HCT116 (cell line): ENCODE measurements around the gene ZBTB16. TPM values are rescaled to one million over a fixed set of nuclear protein-coding genes. Genes with fewer than 3 reads are reported as not detected.

Source experiments
- ATAC-seq: fragments of 200-7000 bp; cut with Tn5 transposase; 2 replicates; pipeline ENCODE4 v1.9.1; 2020; ENCODE audit warnings: mild to moderate bottlenecking, moderate library complexity
- BruUV-seq: library from RNA; stranded (reverse); fragments of 400-500 nt; replicated peaks from 2 replicates; lab custom pipeline; 2021; lab: Mats Ljungman, UMichigan
- CTCF ChIA-PET: fragments of 300-600 bp; sonication (Branson Sonifier 250); formaldehyde crosslinking; loops from one replicate; lab custom pipeline; 2021; ENCODE audit warnings: antibody characterized with exemption; lab: Charles Lee
- POLR2A ChIA-PET: fragments of 300-600, 350-600 bp; sonication (Branson Sonifier 250); formaldehyde crosslinking; loops from one replicate; lab custom pipeline; 2021; ENCODE audit warnings: antibody characterized with exemption; lab: Charles Lee
- RAD21 ChIA-PET, 2 experiments: fragments of 300-600 bp; sonication (Branson Sonifier 250); formaldehyde crosslinking; loops; one replicate each; lab custom pipeline; 2023; ENCODE audit warnings: low total read pairs in 2 of 2; ENCODE audit not compliant: uncharacterized antibody in 2 of 2, unreplicated experiment in 2 of 2, low non-redundant PET in 1 of 2; lab: Charles Lee
- DNase-seq: peaks from one replicate; pipeline ENCODE4 v3.0.0-alpha.2; 2010; ENCODE audit warnings: low read depth, low spot score
- H2AFZ ChIP-seq: fragments of 200-600 bp; shearing (Covaris generic), sonication (generic); 2 replicates; pipeline ENCODE4 v1.6.1; 2017; ENCODE audit warnings: low read depth, mixed run types, mixed read lengths, antibody characterized with exemption, low read length; ENCODE audit not compliant: poor library complexity, severe bottlenecking
- H3K27ac ChIP-seq: 2 replicates; pipeline ENCODE4 v1.5.1; 2012; ENCODE audit warnings: low read depth, low read length
- H3K27me3 ChIP-seq: fragments of 200-600 bp; sonication (generic); 2 replicates; pipeline ENCODE4 v1.6.1; 2016; ENCODE audit warnings: mixed run types, low read length, mixed read lengths; ENCODE audit not compliant: insufficient read depth
- H3K36me3 ChIP-seq, 2 experiments: fragments of 200-500 bp in 1 of 2; fragments of 200-600 bp in 1 of 2; sonication (Bioruptor generic) in 1 of 2; sonication (generic) in 1 of 2; 2 replicates each; pipeline versions ENCODE4 v1.5.1 to v1.6.1; 2014 to 2016; ENCODE audit warnings: low read length in 2 of 2, inconsistent platforms in 1 of 2, mixed read lengths in 1 of 2, mixed run types in 1 of 2; ENCODE audit not compliant: insufficient read depth in 2 of 2, control insufficient read depth in 1 of 2
- H3K4me1 ChIP-seq, 2 experiments: fragments of 200-600 bp in 1 of 2; sonication (generic) in 1 of 2; 2 replicates each; pipeline versions ENCODE4 v1.5.1 to v1.6.1; 2012 to 2017; ENCODE audit warnings: low read length in 2 of 2, inconsistent platforms in 1 of 2, mild to moderate bottlenecking in 1 of 2, mixed read lengths in 1 of 2, mixed run types in 1 of 2, moderate library complexity in 1 of 2; ENCODE audit not compliant: insufficient read depth in 2 of 2, control insufficient read depth in 1 of 2
- H3K4me2 ChIP-seq: fragments of 200-600 bp; sonication (generic); 2 replicates; pipeline ENCODE4 v1.6.1; 2017; ENCODE audit warnings: mixed run types, low read length, mixed read lengths
- H3K4me3 ChIP-seq, 2 experiments: fragments of 200-600 bp in 1 of 2; sonication (generic) in 1 of 2; replicated peaks in 1 of 2; 2 replicates each; pipeline ENCODE4 v1.5.1; 2011 to 2016; ENCODE audit warnings: low read length in 2 of 2, control low read depth in 1 of 2, low read depth in 1 of 2, mild to moderate bottlenecking in 1 of 2, mixed read lengths in 1 of 2, mixed run types in 1 of 2
- H3K79me2 ChIP-seq: fragments of 200-600 bp; sonication (generic); 2 replicates; pipeline ENCODE4 v1.6.1; 2017; ENCODE audit warnings: mild to moderate bottlenecking, mixed run types, low read length, moderate library complexity, mixed read lengths; ENCODE audit not compliant: insufficient read depth
- H3K9ac ChIP-seq: fragments of 200-600 bp; sonication (generic); 2 replicates; pipeline ENCODE4 v1.6.1; 2016; ENCODE audit warnings: low read length, mixed read lengths
- H3K9me2 ChIP-seq: fragments of 200-600 bp; sonication (generic), shearing (Covaris generic); 2 replicates; pipeline ENCODE4 v1.6.1; 2017; ENCODE audit warnings: mixed run types, mild to moderate bottlenecking, moderate library complexity; ENCODE audit not compliant: insufficient read depth
- H3K9me3 ChIP-seq, 2 experiments: fragments of 200-500 bp in 1 of 2; fragments of 200-600 bp in 1 of 2; sonication (Bioruptor generic) in 1 of 2; sonication (generic) in 1 of 2; 2 replicates each; pipeline ENCODE4 v1.6.1; 2014 to 2017; ENCODE audit warnings: low read length in 2 of 2, mixed read lengths in 2 of 2, inconsistent platforms in 1 of 2, low read depth in 1 of 2, mild to moderate bottlenecking in 1 of 2, mixed run types in 1 of 2, moderate library complexity in 1 of 2; ENCODE audit not compliant: control insufficient read depth in 1 of 2, insufficient read depth in 1 of 2
- H4K20me1 ChIP-seq: fragments of 200-600 bp; sonication (generic), shearing (Covaris generic); 2 replicates; pipeline ENCODE4 v1.6.1; 2017; ENCODE audit warnings: mixed run types, mild to moderate bottlenecking, moderate library complexity; ENCODE audit not compliant: insufficient read depth
- ATF3 ChIP-seq: IDR thresholded peaks from 2 replicates; pipeline ENCODE4 v1.6.1; 2012
- CBX3 ChIP-seq: IDR thresholded peaks from 2 replicates; pipeline ENCODE4 v1.6.1; 2012; ENCODE audit warnings: low read depth
- CTCF ChIP-seq, 3 experiments: fragments of 200-600 bp in 1 of 3; sonication (generic) in 1 of 3; IDR thresholded peaks in 2 of 3; conservative IDR thresholded peaks in 1 of 3; 2 replicates each; pipeline ENCODE4 v1.5.1; 2012 to 2017; ENCODE audit warnings: low read depth in 2 of 3, low read length in 2 of 3, antibody characterized with exemption in 1 of 3, borderline replicate concordance in 1 of 3, control low read depth in 1 of 3, mild to moderate bottlenecking in 1 of 3, mixed read lengths in 1 of 3, mixed run types in 1 of 3, moderate library complexity in 1 of 3; ENCODE audit not compliant: insufficient read depth in 1 of 3
- EGR1 ChIP-seq: IDR thresholded peaks from 2 replicates; pipeline ENCODE4 v1.6.1; 2012; ENCODE audit warnings: low read depth
- ELF1 ChIP-seq: IDR thresholded peaks from 2 replicates; pipeline ENCODE4 v1.6.1; 2012; ENCODE audit warnings: low read depth, borderline replicate concordance
- EZH2phosphoT487 ChIP-seq: fragments of 200-600 bp; IDR thresholded peaks from 2 replicates; pipeline ENCODE4 v1.6.1; 2018; ENCODE audit warnings: antibody characterized with exemption, borderline replicate concordance
- POLR2A ChIP-seq: IDR thresholded peaks from 2 replicates; pipeline ENCODE4 v1.7.0; 2011; ENCODE audit warnings: borderline replicate concordance; ENCODE audit not compliant: insufficient read depth, insufficient read length; ENCODE audit errors: extremely low read depth
- RAD21 ChIP-seq: IDR thresholded peaks from 2 replicates; pipeline ENCODE4 v1.6.1; 2012; ENCODE audit warnings: low read depth, mild to moderate bottlenecking
- REST ChIP-seq: IDR thresholded peaks from 2 replicates; pipeline ENCODE4 v1.6.1; 2012; ENCODE audit warnings: low read depth
- SP1 ChIP-seq: IDR thresholded peaks from 2 replicates; pipeline ENCODE4 v1.6.1; 2012; ENCODE audit warnings: low read depth
- TCF7L2 ChIP-seq: IDR thresholded peaks from 2 replicates; pipeline ENCODE4 v1.7.0; 2011; ENCODE audit warnings: borderline replicate concordance, inconsistent platforms; ENCODE audit not compliant: insufficient read depth, insufficient read length; ENCODE audit errors: extremely low read depth
- ZNF274 ChIP-seq: fragments of 200-500 bp; sonication (Bioruptor generic); IDR thresholded peaks from 2 replicates; pipeline ENCODE4 v1.6.1; 2014; ENCODE audit warnings: mild to moderate bottlenecking, low read depth, low read length, inconsistent platforms
- intact Hi-C: fragments of 100-400 bp; cut with micrococcal nuclease; formaldehyde crosslinking; loops from 2 replicates; pipeline ENCODE4 v1.10.0; 2022
- total RNA-seq: library from RNA; stranded (reverse); gene quantifications from one replicate; pipeline ENCODE4 v1.2.1, GENCODE V29; 2021; ENCODE audit not compliant: unreplicated experiment

Gene ZBTB16
- total RNA-seq, 1 experiment from 2014 or later: 0.30 TPM

GRCh38 chr11:114278342-114279065 is 219.0 kb downstream of the ZBTB16 start:
- no peak for TF ChIP-seq ATF3
- TF ChIP-seq POLR2A: no peak
- no peak for TF ChIP-seq SP1
- TF ChIP-seq CBX3: no peak
- no peak for TF ChIP-seq ZNF274
- TF ChIP-seq RAD21: no peak
- TF ChIP-seq CTCF (IDR thresholded peaks at IDR 0.05 in 2 of 3, conservative IDR thresholded peaks at IDR 0.05 in 1 of 3; ENCODE audit: borderline replicate concordance in 1 of 3, insufficient read depth in 1 of 3, low read depth in 2 of 3, low read length in 2 of 3): no peak
- TF ChIP-seq ELF1: no peak
- TF ChIP-seq EZH2phosphoT487: no peak
- TF ChIP-seq EGR1: no peak
- TF ChIP-seq TCF7L2: no peak
- no peak for TF ChIP-seq REST
- no peak overlapping the region for H3K27ac ChIP-seq
- ChIA-PET RAD21 (no interaction called here), POLR2A (no interaction called here), CTCF (no interaction called here)
- no TSS peak for BruUV-seq
- H2AFZ ChIP-seq: no peak overlapping the region
- no peak for DNase-seq
- no peaks in the 10 kb centered on the region for H3K4me1 ChIP-seq
- H3K9me2 ChIP-seq: no peaks in the 10 kb centered on the region
- H4K20me1 ChIP-seq: no peaks in the 10 kb centered on the region
- no peaks in the 10 kb centered on the region for H3K79me2 ChIP-seq
- no peak overlapping the region for H3K4me3 ChIP-seq
- H3K27me3 ChIP-seq: peaks cover 15% of the 10 kb centered on the region
- H3K36me3 ChIP-seq: no peaks in the 10 kb centered on the region
- intact Hi-C loops: no loop called here
- ATAC-seq: no peak
- no peak overlapping the region for H3K4me2 ChIP-seq
- H3K9me3 ChIP-seq: no peaks in the 10 kb centered on the region
- H3K9ac ChIP-seq: no peak overlapping the region
